Endothelial cell of umbilical vein (primary cell): ENCODE measurements around the gene APCDD1L. TPM values are rescaled to one million over a fixed set of nuclear protein-coding genes. Genes with fewer than 3 reads are reported as not detected.

Source experiments
- BruUV-seq: library from RNA; stranded (reverse); fragments of 400-500 nt; replicated peaks from 2 replicates; lab custom pipeline; 2021; lab: Mats Ljungman, UMichigan
- CTCF ChIA-PET: fragments of 300-600, 350-600 bp; sonication (Branson Sonifier 250); formaldehyde crosslinking; loops from one replicate; lab custom pipeline; 2021; ENCODE audit warnings: antibody characterized with exemption, inconsistent platforms; lab: Charles Lee
- POLR2A ChIA-PET: fragments of 300-600, 350-600 bp; sonication (Branson Sonifier 250); formaldehyde crosslinking; loops from one replicate; lab custom pipeline; 2021; ENCODE audit warnings: antibody characterized with exemption, inconsistent platforms; lab: Charles Lee
- DNase-seq: peaks from one replicate; pipeline ENCODE4 v3.0.0-alpha.2; 2011; ENCODE audit warnings: low read depth, low spot score
- FAIRE-seq: peaks from 2 replicates; lab custom pipeline; 2011; peaks lifted over from hg19 to GRCh38; lab: Jason Lieb, UNC
- H2AFZ ChIP-seq: 2 replicates; pipeline ENCODE4 v1.6.0; 2012; ENCODE audit warnings: low read depth, low read length, control low read depth, inconsistent platforms
- H3K27ac ChIP-seq: 2 replicates; pipeline ENCODE4 v1.5.1; 2011; ENCODE audit warnings: low read depth, mild to moderate bottlenecking, control low read depth, low read length, moderate library complexity; ENCODE audit not compliant: insufficient read depth
- H3K27me3 ChIP-seq, 2 experiments: 2 replicates each; pipeline versions ENCODE4 v1.6.0 to v1.6.1; 2011; ENCODE audit warnings: low read length in 2 of 2, mixed read lengths in 1 of 2; ENCODE audit not compliant: control insufficient read depth in 2 of 2, insufficient read depth in 2 of 2
- H3K36me3 ChIP-seq, 2 experiments: 2 replicates in 1 of 2; 3 replicates in 1 of 2; pipeline ENCODE4 v1.5.1; 2011; ENCODE audit warnings: low read length in 2 of 2, mild to moderate bottlenecking in 1 of 2, moderate library complexity in 1 of 2; ENCODE audit not compliant: control insufficient read depth in 2 of 2, insufficient read depth in 2 of 2; ENCODE audit errors: extremely low read depth in 1 of 2
- H3K4me1 ChIP-seq: 3 replicates; pipeline ENCODE4 v1.5.1; 2011; ENCODE audit warnings: mild to moderate bottlenecking, low read length; ENCODE audit not compliant: control insufficient read depth, insufficient read depth; ENCODE audit errors: extremely low read depth
- H3K4me2 ChIP-seq: 2 replicates; pipeline ENCODE4 v1.6.1; 2011; ENCODE audit warnings: low read length, control low read depth, mixed read lengths; ENCODE audit not compliant: insufficient read depth
- H3K4me3 ChIP-seq, 3 experiments: fragments of 200-600 bp in 1 of 3; sonication (generic), shearing (Covaris generic) in 1 of 3; replicated peaks in 1 of 3; 2 replicates each; pipeline ENCODE4 v1.5.1; 2011 to 2016; ENCODE audit warnings: control low read depth in 3 of 3, low read length in 3 of 3, mild to moderate bottlenecking in 2 of 3, inconsistent platforms in 1 of 3, low read depth in 1 of 3, moderate library complexity in 1 of 3; ENCODE audit not compliant: insufficient read depth in 1 of 3
- H3K79me2 ChIP-seq: 2 replicates; pipeline ENCODE4 v1.6.0; 2012; ENCODE audit warnings: low read length, inconsistent platforms; ENCODE audit not compliant: control insufficient read depth, insufficient read depth
- H3K9ac ChIP-seq: replicated peaks from 2 replicates; pipeline ENCODE3; 2011; ENCODE audit warnings: low read length, control low read depth; ENCODE audit not compliant: insufficient read depth; ENCODE audit errors: extremely low read depth
- H3K9me1 ChIP-seq: replicated peaks from 3 replicates; pipeline ENCODE4 v1.6.0; 2011; ENCODE audit warnings: mild to moderate bottlenecking, low read length; ENCODE audit not compliant: control insufficient read depth, insufficient read depth; ENCODE audit errors: extremely low read depth
- H3K9me3 ChIP-seq: replicated peaks from 2 replicates; pipeline ENCODE4 v1.5.1; 2012; ENCODE audit warnings: low read length, inconsistent platforms; ENCODE audit not compliant: control insufficient read depth, insufficient read depth
- H4K20me1 ChIP-seq: replicated peaks from 2 replicates; pipeline ENCODE3; 2011; ENCODE audit warnings: mild to moderate bottlenecking, low read length; ENCODE audit not compliant: control insufficient read depth, insufficient read depth; ENCODE audit errors: extremely low read depth
- EZH2 ChIP-seq: IDR thresholded peaks from 2 replicates; pipeline ENCODE4 v1.6.1; 2012; ENCODE audit warnings: borderline replicate concordance, low read depth, mild to moderate bottlenecking, moderate library complexity, low read length, inconsistent platforms; ENCODE audit not compliant: severe bottlenecking
- FOS ChIP-seq: IDR thresholded peaks from 2 replicates; pipeline ENCODE4 v1.6.1; 2011; ENCODE audit warnings: mild to moderate bottlenecking, low read length, moderate library complexity, borderline replicate concordance; ENCODE audit not compliant: insufficient read depth
- GATA2 ChIP-seq: IDR thresholded peaks from 2 replicates; pipeline ENCODE4 v1.7.0; 2011; ENCODE audit warnings: low read depth, mild to moderate bottlenecking, moderate library complexity, mixed read lengths, low read length; ENCODE audit not compliant: insufficient read length, insufficient read depth
- JUN ChIP-seq: IDR thresholded peaks from 2 replicates; pipeline ENCODE4 v1.6.1; 2011; ENCODE audit warnings: borderline replicate concordance, low read depth; ENCODE audit not compliant: insufficient read length, insufficient read depth
- MYC ChIP-seq: IDR thresholded peaks from one replicate; pipeline ENCODE4 v1.6.1; 2011; ENCODE audit warnings: mild to moderate bottlenecking, low read depth, low read length
- POLR2A ChIP-seq: IDR thresholded peaks from 2 replicates; pipeline ENCODE4 v1.6.1; 2012; ENCODE audit warnings: low read depth, mild to moderate bottlenecking, control low read depth, low read length
- POLR2AphosphoS5 ChIP-seq: IDR thresholded peaks from 2 replicates; pipeline ENCODE4 v1.6.1; 2012; ENCODE audit warnings: low read depth, mild to moderate bottlenecking, control low read depth, low read length, moderate library complexity; ENCODE audit not compliant: insufficient read depth
- dilution Hi-C: fragments of 300-500 bp; cut with MboI; formaldehyde crosslinking; loops from one replicate; pipeline ENCODE4 v1.15.0; 2019; ENCODE audit warnings: low sequenced_read_pairs; ENCODE audit not compliant: extremely low pct_ligation_motif_present
- intact Hi-C: fragments of 100-400 bp; cut with micrococcal nuclease; formaldehyde crosslinking; loops from one replicate; pipeline ENCODE4 v1.10.0; 2022
- polyA plus RNA-seq, 4 experiments: library from polyadenylated mRNA; depleted of rRNA in 3 of 4; stranded (reverse) in 3 of 4; unstranded in 1 of 4; fragments of >200 nt; gene quantifications; 2 replicates each; pipeline versions ENCODE4 v1.2.1 to v1.2.3, GENCODE V29; 2011 to 2012; ENCODE audit warnings: missing spikeins in 1 of 4
- total RNA-seq: library from RNA; stranded (reverse); gene quantifications from 2 replicates; pipeline ENCODE4 v1.2.3, GENCODE V29; 2021
- TF ChIP-seq, protein P1 (sequence below): IDR thresholded peaks from 2 replicates; pipeline ENCODE4 v1.6.1; 2011; ENCODE audit not compliant: insufficient read depth, insufficient read length
- TF ChIP-seq, protein P2 (sequence below), 2 donors: IDR thresholded peaks; 1 replicate in 1 of 2; 2 replicates in 1 of 2; pipeline ENCODE4 v1.5.1; 2011; ENCODE audit warnings: low read length in 2 of 2, mild to moderate bottlenecking in 2 of 2, moderate library complexity in 2 of 2, control low read depth in 1 of 2, inconsistent platforms in 1 of 2, low read depth in 1 of 2; ENCODE audit not compliant: insufficient read depth in 1 of 2; ENCODE audit errors: extremely low read depth in 1 of 2

APCDD1L gene
- total and polyA plus RNA-seq, 2 donors (not counting 3 experiments of a cell fraction or from before 2014, with no cell fraction given) = 0.17 to 1.4 TPM

DNA sequence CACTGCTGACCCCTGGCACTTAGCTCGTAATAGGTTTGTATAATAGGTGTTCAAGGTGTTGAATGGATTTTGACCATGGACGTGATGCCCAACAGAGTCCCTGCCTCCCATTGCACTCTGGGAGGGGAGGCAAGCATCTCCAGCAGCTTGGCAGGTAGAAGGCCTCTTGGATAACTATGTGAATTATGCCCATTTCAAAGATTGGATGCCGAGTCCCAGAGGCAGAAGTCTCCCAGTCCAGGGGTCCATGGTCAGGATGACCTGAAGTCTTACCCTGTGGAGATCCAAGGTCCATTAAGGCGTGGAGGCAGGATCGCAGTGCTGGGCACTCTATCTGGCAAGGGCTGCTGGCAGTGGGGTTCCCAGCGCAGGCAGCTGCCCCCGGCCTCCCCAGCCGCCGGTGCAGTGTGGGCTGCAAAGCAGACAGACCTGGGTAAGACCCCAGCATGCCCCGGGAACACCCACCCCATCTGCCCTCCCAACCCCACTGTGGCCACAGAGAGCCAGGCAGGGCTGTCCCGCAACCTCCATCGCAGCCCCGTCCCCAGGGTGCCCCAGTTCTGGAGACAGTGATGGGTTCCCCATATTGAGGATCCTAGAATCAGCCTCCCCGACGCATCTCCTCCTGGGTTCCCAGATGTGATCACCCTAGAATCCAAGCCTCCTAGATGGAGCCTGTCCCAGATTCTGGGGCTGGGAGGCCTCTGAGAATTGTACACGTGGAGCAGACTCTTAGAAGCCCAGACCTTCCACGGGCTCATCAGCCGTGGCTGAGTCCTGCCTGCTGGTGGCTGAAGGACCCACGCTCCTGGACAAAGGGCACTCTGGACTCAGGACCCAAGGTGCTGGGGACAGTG, 44.6 kb downstream of the APCDD1L start:
- FAIRE-seq = no peak

More for the DNA sequence above, 44.6 kb downstream of the APCDD1L start:
- no peaks in the 10 kb centered on the region for H3K79me2 ChIP-seq
- ChIA-PET POLR2A (no interaction called here), CTCF (interaction anchor here (1.5 kb wide), 1 partner anchor 10 kb away, joined by 8 read pairs; no protein-coding TSS in a partner anchor)
- TF ChIP-seq GATA2 = no peak
- TF ChIP-seq FOS = no peak
- TF ChIP-seq, protein P1, sequence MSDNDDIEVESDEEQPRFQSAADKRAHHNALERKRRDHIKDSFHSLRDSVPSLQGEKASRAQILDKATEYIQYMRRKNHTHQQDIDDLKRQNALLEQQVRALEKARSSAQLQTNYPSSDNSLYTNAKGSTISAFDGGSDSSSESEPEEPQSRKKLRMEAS = no peak
- no peak for TF ChIP-seq JUN
- no peak for TF ChIP-seq EZH2
- TF ChIP-seq MYC = no peak
- no peak for TF ChIP-seq POLR2AphosphoS5
- no peak for TF ChIP-seq POLR2A
- TF ChIP-seq, protein P2, sequence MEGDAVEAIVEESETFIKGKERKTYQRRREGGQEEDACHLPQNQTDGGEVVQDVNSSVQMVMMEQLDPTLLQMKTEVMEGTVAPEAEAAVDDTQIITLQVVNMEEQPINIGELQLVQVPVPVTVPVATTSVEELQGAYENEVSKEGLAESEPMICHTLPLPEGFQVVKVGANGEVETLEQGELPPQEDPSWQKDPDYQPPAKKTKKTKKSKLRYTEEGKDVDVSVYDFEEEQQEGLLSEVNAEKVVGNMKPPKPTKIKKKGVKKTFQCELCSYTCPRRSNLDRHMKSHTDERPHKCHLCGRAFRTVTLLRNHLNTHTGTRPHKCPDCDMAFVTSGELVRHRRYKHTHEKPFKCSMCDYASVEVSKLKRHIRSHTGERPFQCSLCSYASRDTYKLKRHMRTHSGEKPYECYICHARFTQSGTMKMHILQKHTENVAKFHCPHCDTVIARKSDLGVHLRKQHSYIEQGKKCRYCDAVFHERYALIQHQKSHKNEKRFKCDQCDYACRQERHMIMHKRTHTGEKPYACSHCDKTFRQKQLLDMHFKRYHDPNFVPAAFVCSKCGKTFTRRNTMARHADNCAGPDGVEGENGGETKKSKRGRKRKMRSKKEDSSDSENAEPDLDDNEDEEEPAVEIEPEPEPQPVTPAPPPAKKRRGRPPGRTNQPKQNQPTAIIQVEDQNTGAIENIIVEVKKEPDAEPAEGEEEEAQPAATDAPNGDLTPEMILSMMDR (IDR thresholded peaks at IDR 0.05; ENCODE audit: extremely low read depth in 1 of 2, insufficient read depth in 1 of 2, low read depth in 1 of 2, low read length in 2 of 2) = no peak
- dilution Hi-C loops (loop anchor here (25.0 kb wide), 1 partner anchor 233 kb away; the partner anchor contains the start of gene ANKRD60), intact Hi-C loops (no loop called here)
- no peaks in the 10 kb centered on the region for H4K20me1 ChIP-seq
- no peak overlapping the region for H3K9ac ChIP-seq
- no peak overlapping the region for H2AFZ ChIP-seq
- no peaks in the 10 kb centered on the region for H3K36me3 ChIP-seq
- no TSS peak for BruUV-seq
- H3K27ac ChIP-seq = no peak overlapping the region
- H3K27me3 ChIP-seq = peaks cover 0 to 1% of the 10 kb centered on the region in 2 experiments
- H3K4me2 ChIP-seq = no peak overlapping the region
- no peaks in the 10 kb centered on the region for H3K9me1 ChIP-seq
- no peaks in the 10 kb centered on the region for H3K4me1 ChIP-seq
- no peak for DNase-seq
- H3K9me3 ChIP-seq = no peaks in the 10 kb centered on the region
- H3K4me3 ChIP-seq = no peak overlapping the region
